H1 (cell line): ENCODE measurements around the gene SEL1L. TPM values are rescaled to one million over a fixed set of nuclear protein-coding genes. Genes with fewer than 3 reads are reported as not detected.

ENCODE experiments used
- CTCF ChIA-PET: fragments of 300-600 bp; sonication (Branson Sonifier 250); formaldehyde crosslinking; loops from one replicate; lab custom pipeline; 2021; ENCODE audit not compliant: partially characterized antibody; lab: Charles Lee
- POLR2A ChIA-PET: fragments of 300-600 bp; sonication (Branson Sonifier 250); formaldehyde crosslinking; loops from one replicate; lab custom pipeline; 2021; ENCODE audit warnings: inconsistent platforms; ENCODE audit not compliant: partially characterized antibody; lab: Charles Lee
- DNase-seq, 2 experiments: peaks; one replicate each; pipeline versions ENCODE4 v3.0.0 to v3.0.0-alpha.2; 2010 to 2022; ENCODE audit warnings: low spot score in 2 of 2, low read depth in 1 of 2, mixed read lengths in 1 of 2
- FAIRE-seq: peaks from 2 replicates; lab custom pipeline; 2011; peaks lifted over from hg19 to GRCh38; lab: Jason Lieb, UNC
- H2AFZ ChIP-seq: 2 replicates; pipeline ENCODE4 v1.8.1; 2012; ENCODE audit warnings: low read length, inconsistent platforms
- H2AK5ac ChIP-seq: 2 replicates; pipeline ENCODE4 v1.6.1; 2013; ENCODE audit warnings: low read depth, low read length
- H2BK120ac ChIP-seq: replicated peaks from 2 replicates; pipeline ENCODE3; 2013; ENCODE audit warnings: low read depth, low read length, inconsistent platforms
- H2BK12ac ChIP-seq: 2 replicates; pipeline ENCODE4 v1.6.1; 2013; ENCODE audit warnings: low read depth, low read length
- H2BK15ac ChIP-seq: 2 replicates; pipeline ENCODE4 v1.6.1; 2013; ENCODE audit warnings: low read length
- H2BK20ac ChIP-seq: 2 replicates; pipeline ENCODE4 v1.6.1; 2013; ENCODE audit warnings: low read length
- H2BK5ac ChIP-seq: 2 replicates; pipeline ENCODE4 v1.6.1; 2013; ENCODE audit warnings: low read depth, low read length
- H3K14ac ChIP-seq: 2 replicates; pipeline ENCODE4 v1.6.1; 2013; ENCODE audit warnings: inconsistent platforms; ENCODE audit not compliant: insufficient read length
- H3K18ac ChIP-seq: 2 replicates; pipeline ENCODE4 v1.6.1; 2013; ENCODE audit warnings: low read length; ENCODE audit errors: extremely low read depth
- H3K23ac ChIP-seq: 2 replicates; pipeline ENCODE4 v1.6.1; 2013; ENCODE audit warnings: inconsistent platforms; ENCODE audit not compliant: insufficient read length
- H3K23me2 ChIP-seq: 2 replicates; pipeline ENCODE4 v1.6.1; 2013; ENCODE audit warnings: low read depth, low read length
- H3K27ac ChIP-seq: 2 replicates; pipeline ENCODE4 v1.6.1; 2011; ENCODE audit warnings: low read depth, low read length, inconsistent platforms
- H3K27me3 ChIP-seq, 4 experiments: replicated peaks in 1 of 4; 1 replicate in 1 of 4; 2 replicates in 3 of 4; pipeline versions ENCODE4 v1.6.1 to v1.8.1; 2011 to 2013; ENCODE audit warnings: low read length in 3 of 4, mild to moderate bottlenecking in 3 of 4, inconsistent platforms in 2 of 4, mixed read lengths in 2 of 4, moderate library complexity in 1 of 4; ENCODE audit not compliant: control insufficient read depth in 3 of 4, insufficient read depth in 3 of 4; ENCODE audit errors: extremely low read depth in 1 of 4
- H3K36me3 ChIP-seq, 4 experiments: 2 replicates each; pipeline versions ENCODE4 v1.6.1 to v1.8.1; 2011 to 2013; ENCODE audit warnings: mild to moderate bottlenecking in 4 of 4, low read length in 3 of 4, moderate library complexity in 2 of 4, control low read depth in 1 of 4, inconsistent platforms in 1 of 4; ENCODE audit not compliant: insufficient read depth in 4 of 4, control insufficient read depth in 2 of 4
- H3K4ac ChIP-seq: replicated peaks from 2 replicates; pipeline ENCODE3; 2013; ENCODE audit warnings: low read length, low read depth, mixed read lengths, inconsistent platforms; ENCODE audit not compliant: insufficient read length
- H3K4me1 ChIP-seq, 4 experiments: replicated peaks in 1 of 4; 1 replicate in 1 of 4; 2 replicates in 3 of 4; pipeline versions ENCODE4 v1.6.1 to v1.8.1; 2011 to 2013; ENCODE audit warnings: low read length in 3 of 4, inconsistent platforms in 2 of 4, mixed read lengths in 1 of 4; ENCODE audit not compliant: insufficient read depth in 4 of 4, control insufficient read depth in 3 of 4
- H3K4me2 ChIP-seq, 2 experiments: 2 replicates each; pipeline versions ENCODE4 v1.6.1 to v1.8.1; 2011 to 2013; ENCODE audit warnings: low read depth in 2 of 2, low read length in 2 of 2, control low read depth in 1 of 2, inconsistent platforms in 1 of 2, mild to moderate bottlenecking in 1 of 2; ENCODE audit not compliant: insufficient read depth in 1 of 2
- H3K4me3 ChIP-seq, 4 experiments: fragments of 200-600, 300-600 bp in 1 of 4; sonication (generic), shearing (Covaris generic), sonication (Bioruptor Twin) in 1 of 4; 2 replicates each; pipeline versions ENCODE4 v1.5.1 to v1.8.1; 2011 to 2016; ENCODE audit warnings: low read length in 4 of 4, low read depth in 3 of 4, control low read depth in 2 of 4, inconsistent platforms in 2 of 4, mild to moderate bottlenecking in 2 of 4, mixed read lengths in 1 of 4, moderate library complexity in 1 of 4; ENCODE audit not compliant: insufficient read depth in 2 of 4; ENCODE audit errors: extremely low read depth in 1 of 4
- H3K56ac ChIP-seq: replicated peaks from 2 replicates; pipeline ENCODE3; 2013; ENCODE audit warnings: low read depth, mild to moderate bottlenecking, mixed read lengths, low read length, inconsistent platforms; ENCODE audit not compliant: insufficient read length
- H3K79me1 ChIP-seq: 2 replicates; pipeline ENCODE4 v1.6.1; 2013; ENCODE audit warnings: low read depth, low read length, control low read depth
- H3K79me2 ChIP-seq, 2 experiments: 2 replicates each; pipeline versions ENCODE4 v1.6.1 to v1.8.1; 2012 to 2013; ENCODE audit warnings: low read length in 2 of 2, mild to moderate bottlenecking in 2 of 2, inconsistent platforms in 1 of 2; ENCODE audit not compliant: insufficient read depth in 2 of 2, control insufficient read depth in 1 of 2
- H3K9ac ChIP-seq, 4 experiments: replicated peaks in 1 of 4; 1 replicate in 1 of 4; 2 replicates in 3 of 4; pipeline versions ENCODE4 v1.6.1 to v1.8.1; 2011 to 2013; ENCODE audit warnings: low read depth in 3 of 4, low read length in 3 of 4, control low read depth in 2 of 4, mild to moderate bottlenecking in 2 of 4, moderate library complexity in 2 of 4, inconsistent platforms in 1 of 4; ENCODE audit errors: extremely low read depth in 1 of 4
- H3K9me3 ChIP-seq, 2 experiments: 2 replicates each; pipeline versions ENCODE4 v1.6.1 to v1.8.1; 2012 to 2013; ENCODE audit warnings: mild to moderate bottlenecking in 2 of 2, moderate library complexity in 2 of 2, control low read depth in 1 of 2, inconsistent platforms in 1 of 2, low read depth in 1 of 2, low read length in 1 of 2, mixed read lengths in 1 of 2; ENCODE audit not compliant: insufficient read depth in 2 of 2
- H4K20me1 ChIP-seq, 2 experiments: replicated peaks in 1 of 2; 2 replicates each; pipeline versions ENCODE3 to v1.8.1; 2011 to 2013; ENCODE audit warnings: inconsistent platforms in 2 of 2, low read length in 2 of 2, mild to moderate bottlenecking in 1 of 2; ENCODE audit not compliant: insufficient read depth in 2 of 2, control insufficient read depth in 1 of 2
- H4K5ac ChIP-seq: 2 replicates; pipeline ENCODE4 v1.6.1; 2013; ENCODE audit warnings: low read length, low read depth, mixed read lengths, inconsistent platforms; ENCODE audit not compliant: insufficient read length
- H4K8ac ChIP-seq: 2 replicates; pipeline ENCODE4 v1.8.0; 2013; ENCODE audit warnings: mild to moderate bottlenecking, moderate library complexity, low read length, inconsistent platforms; ENCODE audit not compliant: insufficient read depth; ENCODE audit errors: extremely low read depth
- H4K91ac ChIP-seq: replicated peaks from 2 replicates; pipeline ENCODE3; 2013; ENCODE audit warnings: low read length, mixed read lengths, inconsistent platforms; ENCODE audit not compliant: insufficient read length
- KDM5A ChIP-seq: fragments of 200-600 bp; IDR thresholded peaks from 2 replicates; pipeline ENCODE4 v1.7.1; 2012; ENCODE audit warnings: mild to moderate bottlenecking, low read length, inconsistent platforms, mixed read lengths
- SUZ12 ChIP-seq: fragments of 200-600 bp; sonication (generic); IDR thresholded peaks from 2 replicates; pipeline ENCODE4 v1.6.1; 2012; ENCODE audit warnings: mild to moderate bottlenecking, inconsistent platforms, low read length, moderate library complexity, mixed read lengths
- WGBS, 2 experiments: shearing (Covaris generic) in 1 of 2; methylation state at CpG; one replicate each; pipeline versions ENCODE4 v1.1.6 to v1.1.7; 2013 to 2015; ENCODE audit warnings: low lambda C conversion rate in 2 of 2, mixed read lengths in 2 of 2, inconsistent platforms in 1 of 2, low coverage in 1 of 2, missing lambda C conversion rate in 1 of 2; ENCODE audit not compliant: insufficient replicate concordance in 2 of 2, insufficient coverage in 1 of 2, insufficient read length in 1 of 2; ENCODE audit errors: extremely low coverage in 1 of 2, missing lambda C conversion rate in 1 of 2; 5-methylcytosine and 5-hydroxymethylcytosine counted together
- polyA plus RNA-seq, 7 experiments: library from polyadenylated mRNA; depleted of rRNA in 3 of 7; stranded (reverse) in 5 of 7; unstranded in 2 of 7; fragments of >200 nt in 5 of 7; fragments of 200-250 nt in 2 of 7; gene quantifications; 1 replicate in 5 of 7; 2 replicates in 1 of 7; 4 replicates in 1 of 7; pipeline versions ENCODE4 v1.2.1 to v1.2.3, GENCODE V29; 2011 to 2013; ENCODE audit warnings: missing spikeins in 2 of 7, mixed read lengths in 2 of 7
- total RNA-seq: library from RNA; stranded (reverse); fragmentation: NEBNext Ultra II Directional; extraction: Animal tissue kit (Norgen Biotek cat#: 25700); gene quantifications from 2 replicates; pipeline ENCODE4 v1.2.1, GENCODE V29; 2021

Gene SEL1L
- total and polyA plus RNA-seq, 2 of the 8 experiments (the other 6 are each of a cell fraction or from before 2014, with no cell fraction given), result 4.3 to 34.9 TPM

GRCh38 chr14:81474148-81474492 is 59.5 kb downstream of the SEL1L start:
- FAIRE-seq (no peak), DNase-seq (no peak)
- Histone ChIP-seq H2BK15ac (no peak overlapping the region), H4K8ac (no peak overlapping the region), H3K79me2 (no peaks in the 10 kb centered on the region), H3K79me1 (no peaks in the 10 kb centered on the region), H2AK5ac (no peak overlapping the region), H3K4me3 (no peak overlapping the region), H3K27ac (no peak overlapping the region), H4K5ac (no peak overlapping the region), H3K27me3 (no peaks in the 10 kb centered on the region), H3K56ac (no peak overlapping the region), H3K18ac (no peak overlapping the region), H2BK12ac (no peak overlapping the region), H2BK20ac (no peak overlapping the region), H3K4me1 (no peaks in the 10 kb centered on the region), H2BK120ac (no peak overlapping the region), H3K9ac (no peak overlapping the region), H3K23me2 (no peaks in the 10 kb centered on the region), H3K36me3 (peaks cover 3 to 28% (median 15%) of the 10 kb centered on the region in 4 experiments; a peak in 6 of 8 replicates), H3K4ac (no peak overlapping the region), H4K91ac (no peak overlapping the region), H3K14ac (no peak overlapping the region), H4K20me1 (no peaks in the 10 kb centered on the region), H2AFZ (no peak overlapping the region), H3K4me2 (no peak overlapping the region), H3K9me3 (no peaks in the 10 kb centered on the region), H3K23ac (no peak overlapping the region), H2BK5ac (no peak overlapping the region)
- TF ChIP-seq SUZ12 (no peak), KDM5A (no peak)
- WGBS, 2 experiments, result 89% methylated on average over 2 of the region's 2 CpGs; no CpG with 5 or more reads in 1 of the 2 experiments
- ChIA-PET POLR2A (no interaction called here), CTCF (no interaction called here)
